Stimulated activated CD8-positive, alpha-beta memory T cell treated with anti-CD3 and anti-CD28 coated beads, Interleukin-15, amount 100 ng/mL, for 24 hours (primary cell): Measurements from ENCODE around the gene ADAMTS17.
"Not testable (repeated sequence)": the region's sequence is repeated elsewhere in the genome, so short reads cannot be mapped to it uniquely, and the experiment has no call there.

Source experiments
- DNase-seq: peaks from one replicate; pipeline ENCODE4 v3.0.0-alpha.2; 2020; ENCODE audit warnings: low read depth

The ADAMTS17 gene

GRCh38 chr15:100092034-100092433 is 249.7 kb downstream of the ADAMTS17 start:
- DNase-seq = no peak

GRCh38 chr15:100090411-100090810 is 251.4 kb downstream of the ADAMTS17 start:
- DNase-seq = no peak

- DNase-seq = not testable (repeated sequence)
Observed at GRCh38 chr15:100084042-100084821, 257.5 kb downstream of the ADAMTS17 start.

DNA sequence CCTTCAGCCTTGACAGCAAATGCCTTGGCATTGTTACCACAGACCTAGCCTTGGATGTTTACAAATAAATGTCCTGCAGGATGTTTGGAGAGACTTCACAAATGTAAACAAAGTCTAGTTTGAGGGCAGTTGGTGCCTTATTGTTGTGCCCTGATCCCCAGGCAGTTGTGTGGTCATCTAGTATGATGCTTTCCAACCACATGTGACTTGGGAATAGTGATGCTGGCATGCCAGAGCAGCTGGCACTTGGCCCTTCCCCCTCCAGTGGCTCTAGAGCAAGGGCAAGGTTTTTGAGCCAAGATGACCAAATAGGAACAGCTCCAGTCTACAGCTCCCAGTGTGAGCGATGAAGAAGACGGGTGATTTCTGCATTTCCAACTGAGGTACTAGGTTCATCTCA is 258.2 kb downstream of the ADAMTS17 start:
- DNase-seq = no peak

DNA sequence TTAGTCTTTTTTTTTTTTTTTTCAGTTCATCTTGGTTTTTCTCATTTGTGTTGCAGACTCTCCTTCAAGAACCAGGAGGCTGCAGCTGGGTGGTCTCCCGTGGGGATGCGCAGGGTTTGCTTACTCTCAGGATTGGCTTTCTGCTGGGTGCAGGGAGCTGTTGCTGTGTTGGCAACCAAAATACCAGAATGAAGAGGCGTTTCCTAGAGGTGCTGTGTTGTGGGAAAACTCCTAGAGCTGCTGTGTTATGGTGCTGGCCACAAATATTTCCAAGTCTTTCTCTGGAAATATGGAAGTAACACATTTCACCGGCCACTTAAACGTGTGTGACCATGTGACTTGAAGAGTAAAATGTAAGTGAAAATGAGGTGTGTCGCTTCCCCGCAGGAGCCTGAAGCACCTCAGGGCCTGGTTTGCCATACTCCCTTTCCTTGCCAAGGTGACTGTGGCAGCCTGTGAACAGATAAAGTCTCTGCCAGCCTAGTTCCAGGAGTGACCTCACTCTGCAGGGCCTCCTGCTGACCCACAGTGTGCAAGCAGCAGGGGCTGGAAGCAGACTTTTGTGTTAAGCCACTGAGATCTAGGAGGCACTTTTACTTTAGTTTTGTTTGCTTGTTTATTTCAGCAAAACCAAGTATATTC is 258.9 kb downstream of the ADAMTS17 start:
- no peak for DNase-seq

DNA sequence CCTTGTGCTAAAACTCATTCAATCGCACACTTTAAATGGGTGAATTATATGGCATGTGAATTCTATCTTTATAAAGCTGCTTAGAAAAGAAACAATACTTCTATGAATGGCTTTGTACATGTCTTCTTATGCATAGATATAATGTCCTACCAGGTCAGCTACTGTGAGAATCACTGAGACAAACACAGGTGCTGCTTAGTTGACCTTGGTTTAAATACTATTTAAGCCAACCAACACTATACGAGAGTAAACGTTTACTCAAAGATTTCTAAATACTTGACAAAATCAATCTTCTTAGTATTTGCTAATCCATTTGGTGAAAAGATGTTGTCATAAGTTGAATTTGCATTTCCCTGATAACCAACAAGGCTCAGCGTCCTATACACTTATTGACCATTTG is 260.3 kb downstream of the ADAMTS17 start:
- no peak for DNase-seq

- no peak for DNase-seq
Observed at GRCh38 chr15:100078511-100079220, 263.1 kb downstream of the ADAMTS17 start.

DNA sequence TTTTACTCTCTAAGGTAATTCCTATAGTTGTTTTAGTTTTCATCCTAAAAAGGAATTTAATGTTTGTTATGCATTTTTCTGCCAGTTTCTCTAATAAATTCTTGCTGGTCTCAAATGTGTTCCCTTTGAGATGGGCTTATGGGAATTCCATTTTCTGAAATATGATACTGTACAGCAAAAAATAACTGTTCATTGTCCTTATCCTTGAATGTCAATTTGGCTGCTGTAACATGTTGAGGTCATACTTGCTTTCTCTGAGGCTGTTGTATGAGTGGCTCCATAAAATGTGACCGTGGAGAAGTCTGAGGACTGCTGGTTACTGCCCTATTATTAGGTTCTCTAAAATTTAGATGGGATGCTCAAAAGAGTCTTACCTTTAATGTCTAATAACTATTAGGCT is 266.5 kb downstream of the ADAMTS17 start:
- DNase-seq = no peak

- no peak for DNase-seq
Observed at GRCh38 chr15:100073982-100074381, 267.8 kb downstream of the ADAMTS17 start.

DNA sequence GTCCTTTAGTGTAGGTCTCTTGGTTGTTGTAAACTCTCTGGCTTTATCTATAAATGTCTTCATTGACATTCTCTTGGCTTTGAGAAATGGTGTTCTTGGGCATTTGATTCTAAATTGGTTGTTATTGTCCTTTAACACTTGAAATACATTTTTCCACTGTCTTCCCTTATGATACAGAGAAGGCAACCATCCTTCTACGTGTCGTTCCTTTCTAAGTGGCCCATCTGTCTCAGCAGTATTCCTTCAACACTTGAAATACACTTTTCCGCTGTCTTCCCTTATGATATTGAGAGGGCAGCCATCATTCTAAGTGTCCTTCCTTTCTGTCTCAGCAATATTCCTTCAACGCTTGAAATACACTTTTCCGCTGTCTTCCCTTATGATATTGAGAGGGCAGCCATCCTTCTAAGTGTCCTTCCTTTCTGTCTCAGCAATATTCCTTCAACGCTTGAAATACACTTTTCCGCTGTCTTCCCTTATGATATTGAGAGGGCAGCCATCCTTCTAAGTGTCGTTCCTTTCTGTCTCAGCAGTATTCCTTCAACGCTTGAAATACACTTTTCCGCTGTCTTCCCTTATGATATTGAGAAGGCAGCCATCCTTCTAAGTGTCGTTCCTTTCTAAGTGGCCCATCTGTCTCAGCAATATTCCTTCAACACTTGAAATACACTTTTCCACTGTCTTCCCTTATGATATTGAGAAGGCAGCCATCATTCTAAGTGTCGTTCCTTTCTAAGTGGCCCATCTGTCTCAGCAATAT is 275.1 kb downstream of the ADAMTS17 start:
- DNase-seq = not testable (repeated sequence)

- no peak for DNase-seq
Observed at GRCh38 chr15:100061944-100062343, 279.8 kb downstream of the ADAMTS17 start.

GRCh38 chr15:100060276-100060926 is 281.4 kb downstream of the ADAMTS17 start:
- DNase-seq = no peak

- DNase-seq = no peak
Observed at GRCh38 chr15:100059521-100059920, 282.3 kb downstream of the ADAMTS17 start.

GRCh38 chr15:100059094-100059493 is 282.7 kb downstream of the ADAMTS17 start:
- no peak for DNase-seq

DNA sequence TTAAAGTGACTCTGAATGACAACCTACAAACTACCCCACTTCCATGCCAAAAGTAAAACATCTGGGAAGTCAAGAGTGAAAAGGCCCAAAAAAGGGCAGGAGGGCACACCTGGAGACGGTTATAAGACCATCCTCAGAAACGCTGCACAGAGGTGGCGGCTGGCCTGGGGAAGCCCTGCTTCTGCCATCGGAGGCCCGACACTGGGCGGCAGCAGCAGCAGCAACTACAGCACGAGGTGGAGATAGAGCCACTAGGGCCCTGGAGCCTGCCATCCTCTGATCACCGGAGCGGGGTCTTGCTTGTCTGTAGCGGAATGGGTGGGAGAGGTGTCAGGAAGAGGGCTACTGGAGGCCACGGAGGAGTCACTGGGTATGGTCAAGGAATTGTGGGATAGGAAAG is 283.3 kb downstream of the ADAMTS17 start:
- DNase-seq = no peak

- no peak for DNase-seq
Observed at GRCh38 chr15:100057281-100057680, 284.5 kb downstream of the ADAMTS17 start.

GRCh38 chr15:100056411-100057072 is 285.2 kb downstream of the ADAMTS17 start:
- DNase-seq = no peak

- DNase-seq = no peak
Observed at GRCh38 chr15:100055821-100056220, 286.0 kb downstream of the ADAMTS17 start.

DNA sequence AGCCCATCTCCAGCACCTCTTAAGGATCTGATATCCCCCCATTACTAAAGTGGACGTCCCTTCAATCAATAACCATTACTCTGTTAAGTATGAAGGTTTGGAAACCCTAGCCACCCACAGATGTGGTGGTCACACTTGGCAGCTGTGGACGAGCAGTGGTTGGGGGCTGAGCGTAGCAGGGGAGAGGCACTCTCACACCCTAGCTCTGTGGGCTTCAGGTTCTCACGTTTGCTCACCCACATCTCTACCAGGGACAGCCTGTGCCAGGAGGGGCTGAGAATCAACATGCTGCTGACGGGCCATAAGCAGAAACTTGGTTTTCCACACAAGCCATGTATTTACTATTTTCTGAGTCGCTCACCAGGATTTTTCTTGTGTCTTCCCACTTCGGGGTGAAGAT is 287.2 kb downstream of the ADAMTS17 start:
- DNase-seq = no peak

GRCh38 chr15:100053474-100054121 is 288.2 kb downstream of the ADAMTS17 start:
- no peak for DNase-seq
